AG09309 (cell line): ENCODE measurements around the gene FOXN1.
A peak's percentile ranks its signal among the peaks of the same experiment; 100 is the strongest.

Source experiments
- DNase-seq: peaks from one replicate; pipeline ENCODE4 v3.0.0-alpha.2; 2010; ENCODE audit warnings: low read depth
- H3K4me3 ChIP-seq: 2 replicates; pipeline ENCODE4 v1.5.1; 2011; ENCODE audit warnings: mild to moderate bottlenecking, low read depth, low read length, moderate library complexity; ENCODE audit not compliant: control insufficient read depth
- TF ChIP-seq, protein P1 (sequence below): IDR thresholded peaks from 2 replicates; pipeline ENCODE4 v1.5.1; 2011; ENCODE audit warnings: mild to moderate bottlenecking, low read depth, low read length, inconsistent platforms; ENCODE audit not compliant: insufficient read depth, control insufficient read depth; ENCODE audit errors: missing control alignments

Gene FOXN1

DNA sequence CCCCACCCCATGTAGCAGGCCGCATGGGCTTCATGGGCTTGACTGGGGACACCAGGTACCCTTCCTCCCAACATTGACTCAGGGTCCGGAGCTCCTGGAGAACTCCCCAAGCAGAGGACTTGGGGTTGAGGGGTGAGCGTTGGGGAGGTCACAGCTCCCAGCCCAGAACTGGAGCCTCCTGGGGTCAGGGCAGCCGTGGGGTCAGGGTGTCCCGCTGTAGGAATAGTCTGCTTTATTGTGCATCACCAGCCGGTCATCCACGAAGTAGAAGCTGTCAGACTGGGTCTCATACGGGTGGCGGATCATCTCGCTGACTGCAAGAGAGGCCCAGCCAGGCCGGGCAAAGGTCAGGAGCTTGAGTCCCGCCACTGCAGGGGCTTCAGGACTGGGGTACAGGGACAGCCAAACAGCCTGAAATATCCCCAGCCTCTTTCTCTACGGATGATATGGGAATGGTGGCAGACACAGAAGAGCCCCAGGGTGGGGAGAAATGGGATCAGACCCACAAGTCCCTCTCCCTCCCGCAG, 41.0 kb downstream of the FOXN1 start:
- no peak for DNase-seq
- H3K4me3 ChIP-seq, result no peak overlapping the region
- TF ChIP-seq, protein P1, sequence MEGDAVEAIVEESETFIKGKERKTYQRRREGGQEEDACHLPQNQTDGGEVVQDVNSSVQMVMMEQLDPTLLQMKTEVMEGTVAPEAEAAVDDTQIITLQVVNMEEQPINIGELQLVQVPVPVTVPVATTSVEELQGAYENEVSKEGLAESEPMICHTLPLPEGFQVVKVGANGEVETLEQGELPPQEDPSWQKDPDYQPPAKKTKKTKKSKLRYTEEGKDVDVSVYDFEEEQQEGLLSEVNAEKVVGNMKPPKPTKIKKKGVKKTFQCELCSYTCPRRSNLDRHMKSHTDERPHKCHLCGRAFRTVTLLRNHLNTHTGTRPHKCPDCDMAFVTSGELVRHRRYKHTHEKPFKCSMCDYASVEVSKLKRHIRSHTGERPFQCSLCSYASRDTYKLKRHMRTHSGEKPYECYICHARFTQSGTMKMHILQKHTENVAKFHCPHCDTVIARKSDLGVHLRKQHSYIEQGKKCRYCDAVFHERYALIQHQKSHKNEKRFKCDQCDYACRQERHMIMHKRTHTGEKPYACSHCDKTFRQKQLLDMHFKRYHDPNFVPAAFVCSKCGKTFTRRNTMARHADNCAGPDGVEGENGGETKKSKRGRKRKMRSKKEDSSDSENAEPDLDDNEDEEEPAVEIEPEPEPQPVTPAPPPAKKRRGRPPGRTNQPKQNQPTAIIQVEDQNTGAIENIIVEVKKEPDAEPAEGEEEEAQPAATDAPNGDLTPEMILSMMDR, result no peak

DNA sequence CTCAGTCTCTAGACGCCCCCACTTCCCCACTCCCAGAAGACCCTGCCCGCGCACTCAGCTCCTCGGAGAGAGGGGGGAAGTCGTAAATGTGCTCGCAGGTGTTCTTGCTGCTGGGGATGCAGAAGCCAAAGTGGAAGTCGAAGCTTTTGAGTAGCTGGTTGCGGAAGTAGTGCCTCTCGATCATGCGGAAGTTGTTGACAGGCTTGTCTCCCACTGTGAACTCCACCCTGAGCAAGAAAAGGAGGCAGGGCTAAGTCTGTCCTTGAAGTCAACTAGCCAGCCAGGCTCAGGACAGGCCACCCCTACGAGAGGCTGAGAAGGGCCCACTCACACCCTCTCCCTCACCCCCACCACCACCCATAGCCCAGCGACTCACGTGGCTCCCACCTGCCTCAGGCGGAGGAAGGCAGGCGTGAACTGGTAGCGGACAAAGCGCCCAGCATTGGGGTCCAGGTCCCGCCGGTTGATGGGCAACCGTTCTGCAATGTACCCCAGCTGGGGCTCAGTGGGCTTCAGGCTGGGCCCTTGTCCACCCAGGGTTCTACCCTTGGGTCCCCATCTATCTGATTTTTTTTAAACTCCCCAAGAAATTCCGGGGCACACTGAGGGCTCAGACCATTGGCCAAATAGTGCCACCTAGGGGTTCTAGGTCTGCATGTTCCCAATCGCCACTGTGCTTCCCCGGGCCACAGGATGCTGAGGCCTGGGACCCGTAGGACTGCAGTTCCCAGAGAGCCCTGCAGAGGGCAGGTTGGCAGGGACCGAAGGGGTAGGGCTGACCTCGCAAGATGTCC, 41.7 kb downstream of the FOXN1 start:
- DNase-seq, result no peak
- H3K4me3 ChIP-seq, result no peak overlapping the region
- TF ChIP-seq, protein P1, result peak; percentile 92

DNA sequence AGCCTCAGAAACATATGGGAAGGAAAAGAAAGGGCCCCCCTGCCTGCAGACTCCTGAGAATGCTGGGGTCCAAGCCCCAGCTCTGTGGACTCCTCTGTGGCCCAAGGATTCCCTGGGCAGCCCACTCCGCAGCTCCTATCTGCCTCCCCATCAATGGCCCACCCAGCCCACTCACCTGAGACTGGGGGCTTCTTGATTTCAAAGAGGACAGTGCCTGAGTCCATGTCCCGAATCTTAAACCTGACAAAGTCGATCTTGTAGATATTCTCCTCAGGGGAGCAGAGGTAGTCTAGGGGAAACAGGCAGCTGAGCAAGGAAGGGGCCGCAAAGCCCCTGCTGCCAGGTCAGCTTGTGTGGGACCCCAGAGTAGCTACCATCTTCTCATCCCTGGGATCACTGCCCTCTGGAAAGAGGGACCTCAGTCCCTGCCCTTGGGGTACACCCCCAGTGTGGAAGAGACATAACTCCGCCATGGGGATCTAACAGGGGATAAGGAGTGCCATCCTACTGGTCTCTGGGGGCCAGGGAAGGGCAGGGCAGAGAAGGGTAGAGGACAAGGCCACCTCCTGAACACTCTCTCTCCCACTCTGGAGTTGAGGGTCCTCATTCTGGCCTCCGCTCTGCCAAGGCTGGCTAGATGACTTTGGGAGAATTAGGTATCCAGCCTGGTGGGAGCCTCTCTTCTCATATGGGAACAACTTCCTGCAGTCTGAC, 42.4 kb downstream of the FOXN1 start:
- no peak for DNase-seq
- TF ChIP-seq, protein P1, result no peak
- no peak overlapping the region for H3K4me3 ChIP-seq

DNA sequence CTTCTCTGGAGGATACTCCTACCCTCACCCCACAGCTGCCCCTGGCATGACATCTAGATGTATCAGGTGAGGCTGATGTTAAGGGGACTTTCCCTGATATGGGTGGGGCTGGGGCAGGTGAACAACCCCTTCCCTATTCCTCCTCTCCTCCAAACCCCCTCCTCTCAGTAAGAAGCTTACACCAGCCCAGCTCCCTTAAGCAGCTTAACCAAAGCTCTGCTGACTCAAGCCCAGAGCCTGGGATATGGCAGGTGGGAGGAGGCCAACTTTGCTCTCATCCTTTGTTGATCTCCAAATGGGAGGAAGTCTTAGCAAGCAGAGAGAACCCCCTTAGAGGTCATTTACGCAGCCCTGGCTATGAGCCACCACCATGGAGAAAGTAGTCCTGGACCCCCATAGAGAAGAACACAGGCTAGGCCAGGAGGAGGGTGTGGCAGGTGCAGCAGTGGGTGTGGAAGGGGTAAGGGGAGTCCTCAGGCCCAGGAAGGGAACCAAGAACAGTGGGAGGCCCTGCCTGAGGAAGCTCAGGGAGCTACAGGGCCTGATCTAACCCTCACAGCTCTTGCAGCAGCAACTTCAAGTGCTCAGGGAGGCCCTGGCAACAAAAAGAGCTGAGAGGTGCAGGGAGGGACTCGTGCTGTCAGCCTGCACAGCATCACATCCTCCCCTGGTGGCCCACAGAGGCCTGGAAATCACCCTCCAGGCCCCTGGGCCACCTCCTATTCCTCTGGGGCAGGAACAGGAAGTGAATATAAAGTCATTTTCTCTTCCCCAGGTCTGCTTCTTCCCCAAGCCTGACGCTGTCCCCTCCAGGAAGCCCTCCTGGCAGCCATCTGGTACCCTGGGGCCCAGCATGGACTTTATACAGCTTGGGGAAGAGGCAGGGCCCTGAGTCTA, 43.3 kb downstream of the FOXN1 start:
- DNase-seq, result no peak

DNA sequence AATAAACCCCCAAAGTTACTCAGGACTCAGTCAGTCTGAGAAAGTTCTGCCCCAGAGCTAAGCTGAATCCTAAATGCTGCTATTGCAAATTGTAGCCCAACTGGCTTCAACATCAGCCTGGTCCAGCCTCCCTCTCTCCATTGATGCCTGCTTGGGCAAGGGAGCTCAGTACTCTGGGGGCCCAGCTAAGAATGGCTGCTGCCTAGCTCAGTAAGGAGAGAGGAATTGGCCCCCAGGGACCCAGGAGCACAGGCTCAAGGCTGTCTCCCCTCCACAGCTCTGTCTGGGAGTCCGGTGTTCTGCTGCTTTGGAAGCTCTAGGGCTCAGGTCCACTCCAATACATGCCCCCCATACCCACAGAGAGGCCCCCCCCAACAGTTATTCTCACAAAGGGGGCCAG, 44.7 kb downstream of the FOXN1 start:
- TF ChIP-seq, protein P1, result no peak
- no peak overlapping the region for H3K4me3 ChIP-seq
- DNase-seq, result no peak

More for the DNA sequence above, 43.3 kb downstream of the FOXN1 start:
- TF ChIP-seq, protein P1, result peak; percentile 2
- H3K4me3 ChIP-seq, result no peak overlapping the region
